ENCODE data around the gene PCDH15. TPM values are rescaled to one million over a fixed set of nuclear protein-coding genes. Genes with fewer than 3 reads are reported as not detected.

The PCDH15 gene
- total and polyA plus RNA-seq, 2 of the 13 experiments (the other 11 are each of a cell fraction or from before 2014, with no cell fraction given) = not detected

DNA sequence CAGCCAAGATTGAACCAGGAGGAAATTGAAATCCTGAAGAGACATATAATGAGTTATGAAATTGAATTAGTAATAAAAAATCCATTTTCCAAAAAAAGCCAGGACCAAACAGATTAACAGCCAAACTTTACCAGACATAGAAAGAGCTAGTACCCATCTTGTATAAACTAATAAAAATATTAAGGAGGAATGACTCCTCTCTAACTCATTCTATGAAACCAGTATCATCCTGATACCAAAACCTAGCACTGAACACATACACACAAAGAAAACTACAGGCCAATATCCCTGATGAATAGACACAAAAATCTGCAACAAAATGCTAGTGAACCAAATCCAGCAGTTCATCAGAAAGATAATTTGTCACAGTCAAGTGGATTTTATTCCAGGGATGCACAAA lies 140.6 kb downstream of the PCDH15 start (continued):
- TF ChIP-seq GPBP1L1 (CRISPR knock-in tag; IDR thresholded peaks at IDR 0.05) (no peak), NCOA5 (CRISPR knock-in tag; IDR thresholded peaks at IDR 0.05) (no peak), REXO4 (CRISPR knock-in tag; IDR thresholded peaks at IDR 0.05; ENCODE audit: borderline replicate concordance) (no peak)

DNA sequence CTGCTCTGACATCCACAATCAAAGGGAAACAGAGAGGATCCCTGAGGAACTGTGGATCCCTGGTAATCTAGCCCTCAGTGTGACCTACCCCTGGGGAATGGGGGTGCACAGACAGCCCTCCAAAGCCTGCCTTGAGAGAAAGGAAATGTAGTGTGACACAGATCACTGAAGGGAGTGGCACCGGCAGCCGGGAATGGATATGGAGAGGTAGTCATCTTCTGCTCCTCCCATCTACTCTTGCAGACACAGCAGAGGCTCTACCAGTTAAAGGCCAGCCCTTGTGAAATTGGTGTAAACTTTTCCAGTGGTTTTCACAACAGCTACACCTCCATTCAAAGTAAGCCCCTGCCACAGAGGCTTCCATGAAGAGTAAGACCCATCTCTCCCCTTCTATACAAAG lies 144.4 kb downstream of the PCDH15 start:
- H4K20me1 ChIP-seq (ENCODE audit: insufficient read depth, low read length) = no peaks in the 10 kb centered on the region
- H3K4me3 ChIP-seq (replicated peaks in 1 of 3; ENCODE audit: insufficient read depth in 1 of 3, low read depth in 2 of 3, low read length in 3 of 3) = no peak overlapping the region
- H3K27ac ChIP-seq (ENCODE audit: extremely low read length, insufficient read depth, low read length) = no peak overlapping the region
- no peak for ATAC-seq
- intact Hi-C loops (cut with micrococcal nuclease; ENCODE audit: unreplicated experiment) = no loop called here
- DNase-seq (ENCODE audit: low spot score) = no peak
- no peaks in the 10 kb centered on the region for H3K79me2 ChIP-seq (ENCODE audit: insufficient read depth, low read length)
- no peaks in the 10 kb centered on the region for H3K4me1 ChIP-seq (ENCODE audit: insufficient read depth, low read length)
- no peak overlapping the region for H3K4me2 ChIP-seq (ENCODE audit: low read depth, low read length)
- H2AFZ ChIP-seq (ENCODE audit: low read length) = no peak overlapping the region
- WGBS (ENCODE audit: low lambda C conversion rate) = 0% methylated on average over 2 of the region's 2 CpGs
- POLR2A ChIA-PET = no interaction called here
- no TSS peak for BruUV-seq (replicated peaks)
- no peaks in the 10 kb centered on the region for H3K9me3 ChIP-seq (ENCODE audit: low read length)
- TF ChIP-seq ZNF414 (CRISPR knock-in tag; IDR thresholded peaks at IDR 0.05) (no peak), ZNF20 (CRISPR knock-in tag; IDR thresholded peaks at IDR 0.05) (no peak), SIX1 (CRISPR knock-in tag; IDR thresholded peaks at IDR 0.05; ENCODE audit: borderline replicate concordance) (no peak), ZNF512 (CRISPR knock-in tag; IDR thresholded peaks at IDR 0.05) (no peak), NFIC (IDR thresholded peaks at IDR 0.05; ENCODE audit: low read length) (no peak), TEF (CRISPR knock-in tag; IDR thresholded peaks at IDR 0.05) (no peak), THAP7 (CRISPR knock-in tag; IDR thresholded peaks at IDR 0.05) (no peak), ZNF18 (CRISPR knock-in tag; IDR thresholded peaks at IDR 0.05; ENCODE audit: insufficient replicate concordance) (no peak), ZNF777 (CRISPR knock-in tag; IDR thresholded peaks at IDR 0.05) (no peak), ZNF572 (CRISPR knock-in tag; IDR thresholded peaks at IDR 0.05) (no peak)
- TF ChIP-seq, protein P1, sequence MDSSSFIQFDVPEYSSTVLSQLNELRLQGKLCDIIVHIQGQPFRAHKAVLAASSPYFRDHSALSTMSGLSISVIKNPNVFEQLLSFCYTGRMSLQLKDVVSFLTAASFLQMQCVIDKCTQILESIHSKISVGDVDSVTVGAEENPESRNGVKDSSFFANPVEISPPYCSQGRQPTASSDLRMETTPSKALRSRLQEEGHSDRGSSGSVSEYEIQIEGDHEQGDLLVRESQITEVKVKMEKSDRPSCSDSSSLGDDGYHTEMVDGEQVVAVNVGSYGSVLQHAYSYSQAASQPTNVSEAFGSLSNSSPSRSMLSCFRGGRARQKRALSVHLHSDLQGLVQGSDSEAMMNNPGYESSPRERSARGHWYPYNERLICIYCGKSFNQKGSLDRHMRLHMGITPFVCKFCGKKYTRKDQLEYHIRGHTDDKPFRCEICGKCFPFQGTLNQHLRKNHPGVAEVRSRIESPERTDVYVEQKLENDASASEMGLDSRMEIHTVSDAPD (CRISPR knock-in tag; IDR thresholded peaks at IDR 0.05) = no peak
- CTCF ChIA-PET (ENCODE audit: low intra/inter-chr PET ratio, low total read pairs) = no interaction called here
- no peak overlapping the region for H3K9ac ChIP-seq (ENCODE audit: insufficient read depth, low read depth, low read length)
- in situ Hi-C loops (cut with HindIII; ENCODE audit: extremely low pct_ligation_motif_present, low pct_unique_long_range_greater_than_20kb) = no loop called here
- H3K36me3 ChIP-seq (replicated peaks in 1 of 2; ENCODE audit: control insufficient read depth in 1 of 2, insufficient read depth in 2 of 2, low read length in 2 of 2) = no peaks in the 10 kb centered on the region
- FAIRE-seq = no peak
- H3K27me3 ChIP-seq (ENCODE audit: control insufficient read depth in 1 of 2, insufficient read depth in 2 of 2, low read length in 2 of 2) = no peaks in the 10 kb centered on the region

Measured in HepG2 (cell line).